HUES64 (cell line): ENCODE results near the gene ART4.

Experiments used
- H3K27ac ChIP-seq: 2 replicates; pipeline ENCODE4 v1.7.0; 2013; ENCODE audit warnings: low read depth, low read length, inconsistent platforms
- H3K27me3 ChIP-seq: 2 replicates; pipeline ENCODE4 v1.6.1; 2013; ENCODE audit warnings: mild to moderate bottlenecking, low read length; ENCODE audit not compliant: insufficient read depth
- H3K36me3 ChIP-seq: 2 replicates; pipeline ENCODE4 v1.6.1; 2013; ENCODE audit warnings: mild to moderate bottlenecking, low read length; ENCODE audit not compliant: insufficient read depth
- H3K4me1 ChIP-seq: 2 replicates; pipeline ENCODE4 v1.6.1; 2013; ENCODE audit warnings: mild to moderate bottlenecking, low read length, moderate library complexity; ENCODE audit not compliant: insufficient read depth
- H3K4me3 ChIP-seq: 2 replicates; pipeline ENCODE4 v1.5.1; 2013; ENCODE audit warnings: mild to moderate bottlenecking, low read length, moderate library complexity
- H3K9ac ChIP-seq: 2 replicates; pipeline ENCODE4 v1.6.1; 2013; ENCODE audit warnings: mild to moderate bottlenecking, low read depth, low read length
- H3K9me3 ChIP-seq: 2 replicates; pipeline ENCODE4 v1.6.1; 2013; ENCODE audit warnings: low read depth, low read length; ENCODE audit not compliant: insufficient read depth
- WGBS: fragments of 150-250, 120-280 bp; methylation state at CpG from one replicate; pipeline ENCODE4 v1.1.7; 2013; ENCODE audit warnings: missing lambda C conversion rate; 5-methylcytosine and 5-hydroxymethylcytosine counted together

Gene ART4

DNA sequence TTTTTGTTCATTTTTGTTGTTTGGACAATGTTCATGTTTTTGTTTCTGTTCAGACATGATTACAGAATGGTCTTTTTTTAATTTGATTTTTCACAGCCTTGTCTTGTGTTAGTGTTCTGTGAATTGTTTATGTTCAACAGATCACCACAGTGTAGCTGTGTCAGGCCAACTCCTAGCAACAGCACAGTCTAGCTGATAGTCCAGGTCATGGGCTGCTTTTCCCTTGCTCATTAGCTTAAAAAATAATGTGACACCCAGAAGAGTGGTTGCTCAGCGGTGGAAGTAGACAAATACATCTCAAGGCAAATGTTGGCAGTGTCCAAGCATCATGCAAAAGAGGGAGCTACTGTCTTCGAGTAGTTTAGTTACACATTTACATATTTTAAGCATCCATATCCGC lies 62.5 kb downstream of the ART4 start:
- no peaks in the 10 kb centered on the region for H3K9me3 ChIP-seq
- H3K4me3 ChIP-seq = no peak overlapping the region
- H3K4me1 ChIP-seq = peaks cover 14% of the 10 kb centered on the region
- WGBS = 100% methylated on average over 3 of the region's 3 CpGs
- H3K36me3 ChIP-seq = peaks cover 21% of the 10 kb centered on the region
- H3K27ac ChIP-seq = no peak overlapping the region
- no peaks in the 10 kb centered on the region; the same call in 1 of the 2 replicates for H3K27me3 ChIP-seq
- H3K9ac ChIP-seq = no peak overlapping the region

DNA sequence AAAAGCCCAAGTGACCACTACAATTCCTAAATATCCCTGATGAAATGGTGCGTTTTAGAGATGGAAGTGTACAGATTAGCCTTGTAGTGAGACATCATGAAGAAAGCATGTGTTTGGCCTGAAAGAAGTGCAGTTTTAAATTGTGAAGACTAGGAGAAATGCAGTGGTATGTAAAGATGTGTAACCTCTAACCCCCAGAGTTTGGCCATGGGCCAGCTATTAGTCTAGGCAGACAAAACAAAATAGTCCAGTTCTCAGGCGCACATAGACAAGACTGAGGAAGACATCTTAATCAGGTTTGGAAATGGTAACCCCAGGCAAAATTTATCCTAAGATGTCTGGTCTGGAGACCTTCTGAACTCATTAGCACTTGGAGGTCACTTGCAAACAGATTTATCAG lies 63.5 kb downstream of the ART4 start:
- no peak overlapping the region for H3K9ac ChIP-seq
- 91% methylated on average over 2 of the region's 2 CpGs for WGBS

DNA sequence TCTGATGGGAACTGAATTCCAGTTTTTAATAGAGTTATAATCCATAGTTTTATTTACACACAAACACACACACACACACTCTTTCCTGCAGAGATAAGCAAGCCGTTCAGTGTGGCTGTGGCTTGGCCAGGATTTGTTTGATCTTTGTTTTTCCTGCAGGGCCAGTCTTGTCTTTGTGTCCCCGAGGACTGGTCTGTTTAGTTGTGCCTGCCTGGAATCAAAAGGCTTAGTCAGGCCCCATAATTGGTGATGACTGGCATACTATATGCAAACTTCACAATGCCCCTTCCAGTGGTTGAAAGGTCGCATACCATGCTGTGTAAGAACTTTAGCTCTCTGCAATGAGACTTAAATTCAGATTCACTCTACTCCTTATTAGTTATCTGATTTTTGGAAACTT lies 66.1 kb downstream of the ART4 start:
- H3K27me3 ChIP-seq = peaks cover 8% of the 10 kb centered on the region; the same call in 1 of the 2 replicates
- 66% methylated on average over 3 of the region's 3 CpGs for WGBS

More for the DNA sequence above, 63.5 kb downstream of the ART4 start:
- H3K27ac ChIP-seq = no peak overlapping the region
- no peak overlapping the region for H3K4me3 ChIP-seq
- peaks cover 8% of the 10 kb centered on the region; the same call in 1 of the 2 replicates for H3K27me3 ChIP-seq
- peaks cover 11% of the 10 kb centered on the region; the same call in 1 of the 2 replicates for H3K36me3 ChIP-seq
- peaks cover 20% of the 10 kb centered on the region for H3K4me1 ChIP-seq
- H3K9me3 ChIP-seq = no peaks in the 10 kb centered on the region

DNA sequence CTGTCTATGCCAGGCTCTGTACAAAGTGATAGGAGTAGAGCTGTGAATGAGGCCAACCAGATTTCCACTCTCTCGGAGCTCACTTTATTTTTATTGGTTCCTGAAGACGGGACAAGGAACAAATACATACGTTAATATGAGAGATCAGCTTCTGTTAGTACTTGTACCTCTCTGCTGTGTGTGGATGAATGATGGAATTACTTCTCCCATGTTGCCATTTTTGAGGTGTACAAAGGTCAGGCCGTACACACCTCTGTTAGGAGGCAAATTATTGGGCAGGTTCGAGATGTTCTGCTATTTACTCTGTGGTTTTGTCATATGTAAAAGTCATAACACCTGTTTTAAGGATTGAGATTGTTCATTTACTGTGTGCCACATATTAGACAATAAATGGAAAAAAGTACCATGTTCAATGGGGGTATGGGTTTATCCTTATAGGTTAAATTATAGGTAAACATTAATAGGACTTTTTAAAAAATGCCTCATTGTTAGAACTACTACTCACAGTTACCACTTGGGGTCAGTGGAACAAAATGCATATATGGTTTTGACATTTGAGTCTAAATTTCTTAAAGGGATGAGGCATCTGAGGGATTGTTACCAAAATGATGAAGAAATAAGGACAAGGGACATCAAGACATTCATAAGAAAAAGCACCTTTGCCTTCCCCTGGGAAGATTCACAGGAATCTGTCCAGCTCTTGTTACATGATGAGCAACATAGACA lies 66.9 kb downstream of the ART4 start:
- H3K4me3 ChIP-seq = peak overlapping the region; percentile 90; the same call in 1 of the 2 replicates

More for the DNA sequence above, 66.1 kb downstream of the ART4 start:
- peak overlapping the region; percentile 6; the same call in 1 of the 2 replicates for H3K4me3 ChIP-seq
- no peaks in the 10 kb centered on the region for H3K9me3 ChIP-seq
- H3K4me1 ChIP-seq = peaks cover 20% of the 10 kb centered on the region
- peak overlapping the region; percentile 26; the same call in 1 of the 2 replicates for H3K27ac ChIP-seq
- no peak overlapping the region; the same call in 1 of the 2 replicates for H3K9ac ChIP-seq
- no peaks in the 10 kb centered on the region for H3K36me3 ChIP-seq

DNA sequence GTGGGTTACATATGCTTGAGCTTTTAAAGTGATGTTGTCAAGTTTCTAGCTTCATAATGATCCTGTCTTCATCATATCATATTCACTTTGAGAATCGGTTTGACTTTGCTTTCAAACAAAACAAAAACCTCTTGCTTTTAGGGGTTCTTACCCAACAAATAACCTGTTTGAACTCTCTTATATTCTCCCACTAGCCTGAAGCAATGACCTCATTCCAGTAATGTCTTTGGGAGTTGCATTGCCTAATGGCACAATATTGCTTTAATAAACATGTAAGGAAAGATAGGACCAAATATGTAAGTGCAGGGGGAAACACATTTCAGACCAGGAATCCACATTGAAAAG lies 67.7 kb downstream of the ART4 start:
- WGBS = 68% methylated on average over 1 of the region's 1 CpG
- no peak overlapping the region for H3K27ac ChIP-seq

More for the DNA sequence above, 66.9 kb downstream of the ART4 start:
- Histone ChIP-seq H3K36me3 (no peaks in the 10 kb centered on the region), H3K9ac (no peak overlapping the region), H3K9me3 (no peaks in the 10 kb centered on the region), H3K27ac (no peak overlapping the region), H3K4me1 (peaks cover 27% of the 10 kb centered on the region), H3K27me3 (peaks cover 8% of the 10 kb centered on the region; the same call in 1 of the 2 replicates)
- WGBS = 94% methylated on average over 5 of the region's 5 CpGs

More for the DNA sequence above, 67.7 kb downstream of the ART4 start:
- H3K9me3 ChIP-seq = no peaks in the 10 kb centered on the region
- H3K4me3 ChIP-seq = peak overlapping the region; percentile 90
- H3K9ac ChIP-seq = 0 out of 2 replicates have a peak overlapping the region, but pooled peaks have one; percentile 88
- H3K27me3 ChIP-seq = peaks cover 8% of the 10 kb centered on the region; the same call in 1 of the 2 replicates
- H3K36me3 ChIP-seq = no peaks in the 10 kb centered on the region
- peaks cover 27% of the 10 kb centered on the region for H3K4me1 ChIP-seq
